ENCODE results near the gene ROR1. TPM values are rescaled to one million over a fixed set of nuclear protein-coding genes. Genes with fewer than 3 reads are reported as not detected.

ROR1 gene
- total and polyA plus RNA-seq, 2 of the 13 experiments (the other 11 are each of a cell fraction or from before 2014, with no cell fraction given), result 0.58 to 2.3 TPM

GRCh38 chr1:64084451-64084850, 310.6 kb downstream of the ROR1 start (continued):
- TF ChIP-seq FUBP1 (CRISPR knock-in tag; IDR thresholded peaks at IDR 0.05; ENCODE audit: borderline replicate concordance), result no peak
- TF ChIP-seq TAF1 (CRISPR knock-in tag; IDR thresholded peaks at IDR 0.05), result no peak
- no peak for TF ChIP-seq DMAP1 (CRISPR knock-in tag; IDR thresholded peaks at IDR 0.05)

GRCh38 chr1:64087768-64088167, 314.0 kb downstream of the ROR1 start:
- in situ Hi-C loops (cut with HindIII; ENCODE audit: extremely low pct_ligation_motif_present, low pct_unique_long_range_greater_than_20kb), result no loop called here
- no peak for FAIRE-seq
- WGBS (ENCODE audit: low lambda C conversion rate), result 34% methylated on average over 2 of the region's 2 CpGs
- ChIA-PET POLR2A (no interaction called here), CTCF (ENCODE audit: low intra/inter-chr PET ratio, low total read pairs) (no interaction called here)
- no peaks in the 10 kb centered on the region for H3K9me3 ChIP-seq (ENCODE audit: low read length)
- no peaks in the 10 kb centered on the region for H3K79me2 ChIP-seq (ENCODE audit: insufficient read depth, low read length)
- H3K4me2 ChIP-seq (ENCODE audit: low read depth, low read length), result no peak overlapping the region
- no peaks in the 10 kb centered on the region for H4K20me1 ChIP-seq (ENCODE audit: insufficient read depth, low read length)
- no peak overlapping the region for H2AFZ ChIP-seq (ENCODE audit: low read length)
- no peak overlapping the region for H3K4me3 ChIP-seq (replicated peaks in 1 of 3; ENCODE audit: insufficient read depth in 1 of 3, low read depth in 2 of 3, low read length in 3 of 3)
- no peaks in the 10 kb centered on the region for H3K4me1 ChIP-seq (ENCODE audit: insufficient read depth, low read length)
- no peak overlapping the region for H3K9ac ChIP-seq (ENCODE audit: insufficient read depth, low read depth, low read length)
- no peaks in the 10 kb centered on the region for H3K36me3 ChIP-seq (replicated peaks in 1 of 2; ENCODE audit: control insufficient read depth in 1 of 2, insufficient read depth in 2 of 2, low read length in 2 of 2)
- intact Hi-C loops (cut with micrococcal nuclease; ENCODE audit: unreplicated experiment), result no loop called here
- no peak for DNase-seq (ENCODE audit: low spot score)
- TF ChIP-seq RBM22 (optimal IDR thresholded peaks at IDR 0.05; ENCODE audit: low read length) (no peak), KDM1A (CRISPR knock-in tag; IDR thresholded peaks at IDR 0.05) (no peak), ZKSCAN1 (IDR thresholded peaks at IDR 0.05; ENCODE audit: low read length) (no peak), MATR3 (CRISPR knock-in tag; IDR thresholded peaks at IDR 0.05) (no peak), ZSCAN25 (CRISPR knock-in tag; IDR thresholded peaks at IDR 0.05) (no peak), MBD4 (IDR thresholded peaks at IDR 0.05; ENCODE audit: borderline replicate concordance, low read length) (no peak), ZNF773 (CRISPR knock-in tag; IDR thresholded peaks at IDR 0.05; ENCODE audit: borderline replicate concordance) (no peak), GRHL1 (CRISPR knock-in tag; conservative IDR thresholded peaks at IDR 0.05) (no peak), ZFAT (CRISPR knock-in tag; conservative IDR thresholded peaks at IDR 0.05) (no peak), HOXA3 (CRISPR knock-in tag; IDR thresholded peaks at IDR 0.05) (no peak), ZNF552 (CRISPR knock-in tag; IDR thresholded peaks at IDR 0.05; ENCODE audit: borderline replicate concordance) (no peak), ONECUT2 (CRISPR knock-in tag; IDR thresholded peaks at IDR 0.05) (no peak), NFATC3 (CRISPR knock-in tag; IDR thresholded peaks at IDR 0.05) (no peak), ZFY (CRISPR knock-in tag; IDR thresholded peaks at IDR 0.05) (no peak), MIER3 (CRISPR knock-in tag; IDR thresholded peaks at IDR 0.05; ENCODE audit: borderline replicate concordance) (no peak), SOX5 (CRISPR knock-in tag; IDR thresholded peaks at IDR 0.05; ENCODE audit: borderline replicate concordance) (no peak), ZNF160 (CRISPR knock-in tag; IDR thresholded peaks at IDR 0.05) (no peak), ZNF775 (CRISPR knock-in tag; IDR thresholded peaks at IDR 0.05; ENCODE audit: borderline replicate concordance) (no peak)
- no peak overlapping the region for H3K27ac ChIP-seq (ENCODE audit: extremely low read length, insufficient read depth, low read length)
- BruUV-seq (replicated peaks), result no TSS peak
- H3K27me3 ChIP-seq (ENCODE audit: control insufficient read depth in 1 of 2, insufficient read depth in 2 of 2, low read length in 2 of 2), result no peaks in the 10 kb centered on the region
- ATAC-seq, result no peak

Measured in HepG2 (cell line).